ENCODE data around the gene KCNH4. TPM values are rescaled to one million over a fixed set of nuclear protein-coding genes. Genes with fewer than 3 reads are reported as not detected.
A peak's percentile ranks its signal among the peaks of the same experiment; 100 is the strongest.

Gene KCNH4
- total and polyA plus RNA-seq, 2 of the 13 experiments (the other 11 are each of a cell fraction or from before 2014, with no cell fraction given): 0.01 to 0.09 TPM

GRCh38 chr17:42183741-42184711, 3.1 kb upstream of the KCNH4 start (continued):
- TF ChIP-seq EED (CRISPR knock-in tag; IDR thresholded peaks at IDR 0.05) (peak; percentile 50; the same call in 1 of the 2 replicates), ASH2L (IDR thresholded peaks at IDR 0.05; ENCODE audit: insufficient read length, low read depth, low read length) (peak; percentile 51), TBX2 (CRISPR knock-in tag; IDR thresholded peaks at IDR 0.05; ENCODE audit: borderline replicate concordance) (peak; percentile 47; the same call in 1 of the 2 replicates), KLF6 (CRISPR knock-in tag; IDR thresholded peaks at IDR 0.05) (peak; percentile 67), PBX2 (CRISPR knock-in tag; IDR thresholded peaks at IDR 0.05) (0 out of 2 replicates have a peak, but pooled peaks have one; percentile 5), MXD1 (CRISPR knock-in tag; IDR thresholded peaks at IDR 0.05) (peak; percentile 94), HNF4G (IDR thresholded peaks at IDR 0.05; ENCODE audit: borderline replicate concordance, low read depth, low read length) (no peak), HNF4G (CRISPR knock-in tag; IDR thresholded peaks at IDR 0.05; ENCODE audit: borderline replicate concordance, low read depth) (0 out of 2 replicates have a peak, but pooled peaks have one; percentile 12), PHB2 (IDR thresholded peaks at IDR 0.05; ENCODE audit: partially characterized antibody) (no peak), SIN3A (IDR thresholded peaks at IDR 0.05; ENCODE audit: borderline replicate concordance, low read depth, low read length) (no peak), CTCF (CRISPR knock-in tag; IDR thresholded peaks at IDR 0.05) (peak; percentile 90), FOXC1 (CRISPR knock-in tag; IDR thresholded peaks at IDR 0.05; ENCODE audit: borderline replicate concordance) (peak; percentile 88), ZMYM4 (CRISPR knock-in tag; IDR thresholded peaks at IDR 0.05) (peak; percentile 51), ZHX2 (IDR thresholded peaks at IDR 0.05; ENCODE audit: low read depth) (peak; percentile 58; the same call in 1 of the 2 replicates), ZHX2 (CRISPR knock-in tag; IDR thresholded peaks at IDR 0.05; ENCODE audit: borderline replicate concordance) (peak; percentile 94), MAF1 (CRISPR knock-in tag; IDR thresholded peaks at IDR 0.05; ENCODE audit: borderline replicate concordance) (peak; percentile 48; the same call in 1 of the 2 replicates), ZMAT3 (CRISPR knock-in tag; conservative IDR thresholded peaks at IDR 0.05) (peak; percentile 38; the same call in 1 of the 2 replicates), SKI (IDR thresholded peaks at IDR 0.05; ENCODE audit: partially characterized antibody) (peak; percentile 70), ZNF235 (CRISPR knock-in tag; IDR thresholded peaks at IDR 0.05; ENCODE audit: borderline replicate concordance) (0 out of 2 replicates have a peak, but pooled peaks have one; percentile 27)

Data from HepG2 (cell line).